Measurements from ENCODE around the gene PLCB4. TPM values are rescaled to one million over a fixed set of nuclear protein-coding genes. Genes with fewer than 3 reads are reported as not detected.

The PLCB4 gene
- total and polyA plus RNA-seq, 12 donors = 0.26 to 8.5 (median 2.8) TPM

DNA sequence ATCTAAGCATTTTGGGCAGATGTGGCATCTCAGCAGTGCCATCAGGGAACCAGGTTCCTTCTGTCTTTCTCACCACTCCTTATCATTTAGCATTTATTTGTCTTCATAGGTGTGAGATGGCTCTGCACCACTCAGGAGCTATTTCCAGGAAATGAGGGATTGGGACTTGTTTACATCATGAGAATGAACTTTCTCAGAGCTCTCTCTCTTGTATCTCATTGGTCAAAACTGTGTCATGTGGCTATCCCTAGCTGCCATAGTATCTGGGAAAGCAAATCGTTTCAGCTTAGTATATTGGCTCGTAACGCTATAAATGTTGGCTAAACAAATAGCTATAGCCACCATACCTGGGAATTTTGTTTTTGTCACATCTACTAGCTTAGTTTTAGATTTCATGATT lies 23.8 kb downstream of the PLCB4 start:
- no peaks in the 10 kb centered on the region for H3K4me1 ChIP-seq (replicated peaks in 1 of 2)
- no peak overlapping the region for H3K27ac ChIP-seq
- no peak for DNase-seq
- intact Hi-C loops (cut with DNase I) = no loop called here
- WGBS, 4 donors = 79 to 92% (median 81%) methylated on average over 3 of the region's 3 CpGs
- no peaks in the 10 kb centered on the region for H3K27me3 ChIP-seq
- no peaks in the 10 kb centered on the region for H3K9me3 ChIP-seq (replicated peaks in 1 of 3)
- H3K36me3 ChIP-seq (replicated peaks in 1 of 2) = no peaks in the 10 kb centered on the region
- no peak overlapping the region for H3K4me3 ChIP-seq
- TF ChIP-seq POLR2A (IDR thresholded peaks at IDR 0.05) = no peak
- TF ChIP-seq, protein P1, sequence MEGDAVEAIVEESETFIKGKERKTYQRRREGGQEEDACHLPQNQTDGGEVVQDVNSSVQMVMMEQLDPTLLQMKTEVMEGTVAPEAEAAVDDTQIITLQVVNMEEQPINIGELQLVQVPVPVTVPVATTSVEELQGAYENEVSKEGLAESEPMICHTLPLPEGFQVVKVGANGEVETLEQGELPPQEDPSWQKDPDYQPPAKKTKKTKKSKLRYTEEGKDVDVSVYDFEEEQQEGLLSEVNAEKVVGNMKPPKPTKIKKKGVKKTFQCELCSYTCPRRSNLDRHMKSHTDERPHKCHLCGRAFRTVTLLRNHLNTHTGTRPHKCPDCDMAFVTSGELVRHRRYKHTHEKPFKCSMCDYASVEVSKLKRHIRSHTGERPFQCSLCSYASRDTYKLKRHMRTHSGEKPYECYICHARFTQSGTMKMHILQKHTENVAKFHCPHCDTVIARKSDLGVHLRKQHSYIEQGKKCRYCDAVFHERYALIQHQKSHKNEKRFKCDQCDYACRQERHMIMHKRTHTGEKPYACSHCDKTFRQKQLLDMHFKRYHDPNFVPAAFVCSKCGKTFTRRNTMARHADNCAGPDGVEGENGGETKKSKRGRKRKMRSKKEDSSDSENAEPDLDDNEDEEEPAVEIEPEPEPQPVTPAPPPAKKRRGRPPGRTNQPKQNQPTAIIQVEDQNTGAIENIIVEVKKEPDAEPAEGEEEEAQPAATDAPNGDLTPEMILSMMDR (IDR thresholded peaks at IDR 0.05) = no peak

DNA sequence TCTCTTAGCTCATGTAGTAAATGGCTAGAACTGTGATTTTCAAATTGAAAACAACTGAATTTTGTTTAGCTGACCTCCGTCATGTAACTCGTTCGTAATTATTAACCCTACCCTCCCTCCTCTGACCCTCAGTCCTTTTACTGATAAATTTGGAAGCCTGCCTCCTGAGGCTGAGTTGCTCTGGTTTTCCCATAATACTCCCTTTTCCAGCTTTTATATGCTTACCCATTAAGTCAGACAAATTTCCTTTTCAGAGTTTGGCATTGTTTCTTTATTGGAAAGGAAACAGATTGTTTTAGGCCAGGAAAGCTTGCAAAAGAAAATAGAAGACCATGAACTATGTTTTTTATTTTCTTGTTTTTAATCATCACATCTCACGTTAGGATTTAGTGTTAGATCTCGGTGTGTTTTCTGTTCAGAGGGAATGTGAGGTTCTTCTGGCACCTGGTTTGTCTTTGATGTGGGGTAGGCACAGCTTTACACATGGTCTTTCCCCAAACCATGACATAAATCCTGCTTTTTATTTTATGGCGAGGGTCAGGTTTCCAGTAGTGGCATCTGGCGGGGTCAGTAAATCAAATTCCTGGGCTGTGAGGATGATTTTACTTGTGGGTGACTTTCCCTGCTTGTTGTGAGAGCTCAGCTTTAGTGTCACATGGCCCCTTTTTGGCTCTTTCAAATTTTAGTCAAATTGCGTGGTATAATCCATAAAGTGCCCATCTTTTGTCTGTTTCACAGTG lies 24.5 kb downstream of the PLCB4 start:
- H3K27me3 ChIP-seq = no peaks in the 10 kb centered on the region
- intact Hi-C loops (cut with DNase I) = no loop called here
- H3K4me1 ChIP-seq (replicated peaks in 1 of 2) = no peaks in the 10 kb centered on the region
- H3K4me3 ChIP-seq = no peak overlapping the region
- DNase-seq = no peak
- 52 to 60% (median 57%) methylated on average over 8 of the region's 8 CpGs for WGBS, 4 donors
- no peak overlapping the region for H3K27ac ChIP-seq
- H3K36me3 ChIP-seq (replicated peaks in 1 of 2) = no peaks in the 10 kb centered on the region
- TF ChIP-seq POLR2A (IDR thresholded peaks at IDR 0.05) = no peak
- TF ChIP-seq, protein P1 (IDR thresholded peaks at IDR 0.05) = no peak
- H3K9me3 ChIP-seq (replicated peaks in 1 of 3) = no peaks in the 10 kb centered on the region

DNA sequence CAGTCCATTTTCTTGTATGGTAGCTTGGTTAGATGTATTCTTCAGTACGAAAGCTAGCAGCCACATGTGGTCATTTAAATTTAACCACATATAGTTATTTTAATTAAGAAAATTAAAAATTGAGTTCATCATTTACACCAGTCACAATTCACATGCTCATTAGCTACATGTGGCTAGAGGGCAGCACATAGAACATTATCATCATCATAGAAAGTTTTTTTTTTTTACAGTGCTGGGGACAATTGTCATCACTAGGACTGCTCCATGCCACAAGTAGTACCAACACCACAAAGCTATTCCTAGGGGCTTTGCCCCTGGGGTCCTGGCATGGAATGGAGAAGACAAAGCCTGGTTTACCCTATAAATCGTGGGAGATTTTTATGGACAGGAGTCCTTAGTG lies 30.5 kb downstream of the PLCB4 start:
- Histone ChIP-seq H3K27ac (no peak overlapping the region), H3K36me3 (replicated peaks in 1 of 2) (no peaks in the 10 kb centered on the region), H3K4me1 (replicated peaks in 1 of 2) (no peaks in the 10 kb centered on the region), H3K27me3 (no peaks in the 10 kb centered on the region), H3K4me3 (no peak overlapping the region), H3K9me3 (replicated peaks in 1 of 3) (no peaks in the 10 kb centered on the region)
- TF ChIP-seq, protein P1 (IDR thresholded peaks at IDR 0.05) = no peak
- WGBS, 4 donors = 83 to 96% (median 86%) methylated on average over 2 of the region's 2 CpGs
- intact Hi-C loops (cut with DNase I) = no loop called here
- no peak for DNase-seq

DNA sequence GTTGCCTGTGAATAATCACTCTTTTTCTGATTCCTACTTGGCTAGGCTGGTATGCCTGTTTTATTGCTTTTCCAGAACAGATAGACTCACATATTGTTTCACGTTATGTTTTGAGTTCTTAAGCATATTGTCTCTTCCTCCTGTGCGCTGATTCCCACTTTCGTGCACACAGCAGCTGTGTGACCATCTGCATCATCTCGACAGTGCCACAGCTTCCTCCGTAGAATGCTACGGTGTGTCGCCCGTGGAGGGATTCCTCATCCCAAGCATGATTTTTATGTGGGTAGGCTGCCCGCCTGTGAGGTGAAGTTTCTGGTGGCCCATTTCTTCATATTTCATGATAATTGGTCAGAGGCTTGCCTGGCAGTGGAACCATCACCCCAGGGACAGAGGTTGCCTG lies 31.8 kb downstream of the PLCB4 start:
- WGBS, 4 donors = 85 to 93% (median 88%) methylated on average over 8 to 9 of the region's 9 CpGs
- TF ChIP-seq, protein P1 (IDR thresholded peaks at IDR 0.05) = no peak
- no peak for TF ChIP-seq POLR2A (IDR thresholded peaks at IDR 0.05)
- Histone ChIP-seq H3K27ac (no peak overlapping the region), H3K4me1 (replicated peaks in 1 of 2) (no peaks in the 10 kb centered on the region), H3K9me3 (replicated peaks in 1 of 3) (no peaks in the 10 kb centered on the region), H3K4me3 (no peak overlapping the region), H3K36me3 (replicated peaks in 1 of 2) (no peaks in the 10 kb centered on the region), H3K27me3 (no peaks in the 10 kb centered on the region)
- intact Hi-C loops (cut with DNase I) = no loop called here
- no peak for DNase-seq

All from adrenal gland (tissue), 12 donors.